HG03045 (cell line): ENCODE data around the gene NEUROD2.

Experiments
- ATAC-seq: cut with Tn5 transposase; IDR thresholded peaks from one replicate; pipeline ENCODE4 v1.9.1; 2021; ENCODE audit warnings: mild to moderate bottlenecking, moderate library complexity; ENCODE audit not compliant: unreplicated experiment

NEUROD2 gene

GRCh38 chr17:39635614-39636176 is 28.0 kb upstream of the NEUROD2 start:
- no peak for ATAC-seq

- no peak for ATAC-seq
Measured at GRCh38 chr17:39634384-39634871, 26.7 kb upstream of the NEUROD2 start.

- ATAC-seq: no peak
Measured at GRCh38 chr17:39633570-39634183, 26.0 kb upstream of the NEUROD2 start.

- no peak for ATAC-seq
Measured at GRCh38 chr17:39632153-39632941, 24.6 kb upstream of the NEUROD2 start.

- ATAC-seq: no peak
Measured at GRCh38 chr17:39631403-39631802, 23.7 kb upstream of the NEUROD2 start.

- no peak for ATAC-seq
Measured at GRCh38 chr17:39629898-39630297, 22.2 kb upstream of the NEUROD2 start.

GRCh38 chr17:39629494-39629880 is 21.8 kb upstream of the NEUROD2 start:
- ATAC-seq: no peak

GRCh38 chr17:39628655-39629493 is 21.2 kb upstream of the NEUROD2 start:
- no peak for ATAC-seq

- ATAC-seq: no peak
Measured at GRCh38 chr17:39627712-39628516, 20.2 kb upstream of the NEUROD2 start.

- no peak for ATAC-seq
Measured at GRCh38 chr17:39627047-39627711, 19.5 kb upstream of the NEUROD2 start.

GRCh38 chr17:39626171-39627046 is 18.7 kb upstream of the NEUROD2 start, which contains the start of gene PPP1R1B:
Gene PPP1R1B (plus strand): TSS chr17:39626952. CDS start chr17:39627393, 441 bp downstream.
- no peak for ATAC-seq

GRCh38 chr17:39625198-39625785 is 17.6 kb upstream of the NEUROD2 start:
- ATAC-seq: no peak

GRCh38 chr17:39624313-39624712 is 16.6 kb upstream of the NEUROD2 start:
- ATAC-seq: no peak

- no peak for ATAC-seq
Measured at GRCh38 chr17:39623356-39623950, 15.7 kb upstream of the NEUROD2 start.

- peak; percentile 21 for ATAC-seq
Measured at GRCh38 chr17:39622380-39623006, 14.8 kb upstream of the NEUROD2 start.

- ATAC-seq: peak; percentile 59
Measured at GRCh38 chr17:39621523-39622379, 14.0 kb upstream of the NEUROD2 start.

GRCh38 chr17:39619786-39620101 is 12.0 kb upstream of the NEUROD2 start:
- no peak for ATAC-seq
